DOHH2 (cell line): ENCODE data around the gene SDHAF4.
"Not testable (repeated sequence)": the region's sequence is repeated elsewhere in the genome, so short reads cannot be mapped to it uniquely, and the experiment has no call there.

Source experiments
- H3F3A ChIP-seq: fragments of 200-600 bp; sonication (generic), shearing (Covaris generic); 2 replicates; pipeline ENCODE4 v1.6.0; 2016; ENCODE audit warnings: antibody characterized with exemption, mild to moderate bottlenecking; ENCODE audit not compliant: control insufficient read depth, insufficient read depth
- H3K27ac ChIP-seq: fragments of 200-600 bp; sonication (generic); 2 replicates; pipeline ENCODE4 v1.5.1; 2014; ENCODE audit warnings: low read depth, mild to moderate bottlenecking, low read length, moderate library complexity
- H3K27me3 ChIP-seq: fragments of 200-600 bp; sonication (generic); 2 replicates; pipeline ENCODE4 v1.6.1; 2014; ENCODE audit warnings: mild to moderate bottlenecking, low read length, mixed read lengths; ENCODE audit not compliant: control insufficient read depth
- H3K36me3 ChIP-seq: fragments of 200-600 bp; sonication (generic); 2 replicates; pipeline ENCODE4 v1.6.1; 2014; ENCODE audit warnings: mild to moderate bottlenecking, low read length, moderate library complexity, mixed read lengths; ENCODE audit not compliant: control insufficient read depth
- H3K4me1 ChIP-seq: fragments of 200-600 bp; sonication (generic); 2 replicates; pipeline ENCODE4 v1.6.1; 2014; ENCODE audit warnings: mild to moderate bottlenecking, low read length, mixed read lengths; ENCODE audit not compliant: control insufficient read depth
- H3K4me2 ChIP-seq: fragments of 200-600 bp; sonication (generic); 2 replicates; pipeline ENCODE4 v1.6.0; 2014; ENCODE audit warnings: mild to moderate bottlenecking, low read length, moderate library complexity
- H3K4me3 ChIP-seq: fragments of 200-600 bp; sonication (generic); 2 replicates; pipeline ENCODE4 v1.5.1; 2014; ENCODE audit warnings: mild to moderate bottlenecking, low read length, mixed read lengths
- H3K79me2 ChIP-seq: fragments of 200-600 bp; sonication (generic); 2 replicates; pipeline ENCODE4 v1.6.1; 2014; ENCODE audit warnings: mild to moderate bottlenecking, low read length, mixed read lengths; ENCODE audit not compliant: control insufficient read depth
- H3K9me2 ChIP-seq: fragments of 200-600 bp; sonication (generic); replicated peaks from 2 replicates; pipeline ENCODE4 v1.6.1; 2014; ENCODE audit warnings: mild to moderate bottlenecking, low read length, mixed read lengths; ENCODE audit not compliant: control insufficient read depth
- H3K9me3 ChIP-seq: fragments of 200-600 bp; sonication (generic); 2 replicates; pipeline ENCODE4 v1.6.1; 2014; ENCODE audit warnings: antibody characterized with exemption, low read length, mixed read lengths; ENCODE audit not compliant: control insufficient read depth, insufficient read depth
- H4K20me1 ChIP-seq: fragments of 200-600 bp; sonication (generic); 2 replicates; pipeline ENCODE4 v1.6.0; 2014; ENCODE audit warnings: low read depth, mild to moderate bottlenecking, antibody characterized with exemption, low read length, moderate library complexity; ENCODE audit not compliant: control insufficient read depth, insufficient read depth
- CTCF ChIP-seq: fragments of 200-600 bp; sonication (generic); IDR thresholded peaks from one replicate; pipeline ENCODE4 v1.5.1; 2014; ENCODE audit warnings: antibody characterized with exemption, mild to moderate bottlenecking, low read depth, low read length; ENCODE audit not compliant: poor library complexity, severe bottlenecking
- EZH2phosphoT487 ChIP-seq: fragments of 200-600 bp; sonication (generic); IDR thresholded peaks from 2 replicates; pipeline ENCODE4 v1.6.1; 2017; ENCODE audit warnings: borderline replicate concordance, mild to moderate bottlenecking, antibody characterized with exemption, low read length, moderate library complexity, mixed read lengths

The SDHAF4 gene

GRCh38 chr6:70609181-70609580 is 42.5 kb downstream of the SDHAF4 start:
- not testable (repeated sequence) for H3K9me3 ChIP-seq, H3K4me2 ChIP-seq, H3K27ac ChIP-seq, H3F3A ChIP-seq, H3K36me3 ChIP-seq, H3K27me3 ChIP-seq, H3K9me2 ChIP-seq, H3K4me3 ChIP-seq, H3K4me1 ChIP-seq, H4K20me1 ChIP-seq, H3K79me2 ChIP-seq

GRCh38 chr6:70616728-70617260 is 50.1 kb downstream of the SDHAF4 start:
- H3K4me3 ChIP-seq = no peak overlapping the region
- H3K36me3 ChIP-seq = no peaks in the 10 kb centered on the region
- no peaks in the 10 kb centered on the region for H3K9me3 ChIP-seq
- no peak overlapping the region for H3K27ac ChIP-seq
- H3K9me2 ChIP-seq = no peaks in the 10 kb centered on the region
- no peaks in the 10 kb centered on the region for H3K27me3 ChIP-seq
- H4K20me1 ChIP-seq = no peaks in the 10 kb centered on the region
- no peak for TF ChIP-seq CTCF
- no peak for TF ChIP-seq EZH2phosphoT487
- H3F3A ChIP-seq = no peaks in the 10 kb centered on the region
- H3K4me2 ChIP-seq = no peak overlapping the region
- H3K4me1 ChIP-seq = no peaks in the 10 kb centered on the region
- H3K79me2 ChIP-seq = no peaks in the 10 kb centered on the region

- Histone ChIP-seq H4K20me1 (no peaks in the 10 kb centered on the region), H3F3A (no peaks in the 10 kb centered on the region), H3K79me2 (no peaks in the 10 kb centered on the region), H3K4me2 (no peak overlapping the region), H3K9me2 (no peaks in the 10 kb centered on the region), H3K4me3 (no peak overlapping the region), H3K27ac (no peak overlapping the region), H3K9me3 (no peaks in the 10 kb centered on the region), H3K27me3 (no peaks in the 10 kb centered on the region), H3K36me3 (no peaks in the 10 kb centered on the region), H3K4me1 (no peaks in the 10 kb centered on the region)
- TF ChIP-seq EZH2phosphoT487 = no peak
- TF ChIP-seq CTCF = no peak
These were observed 54.0 kb downstream of the SDHAF4 start for GRCh38 chr6:70620746-70621145.

GRCh38 chr6:70622461-70622860 is 55.7 kb downstream of the SDHAF4 start:
- TF ChIP-seq EZH2phosphoT487 (no peak), CTCF (no peak)
- H3F3A ChIP-seq = no peaks in the 10 kb centered on the region
- H3K9me3 ChIP-seq = no peaks in the 10 kb centered on the region
- H3K79me2 ChIP-seq = no peaks in the 10 kb centered on the region
- H3K4me1 ChIP-seq = no peaks in the 10 kb centered on the region
- no peaks in the 10 kb centered on the region for H4K20me1 ChIP-seq
- no peak overlapping the region for H3K27ac ChIP-seq
- no peak overlapping the region for H3K4me2 ChIP-seq
- H3K4me3 ChIP-seq = no peak overlapping the region
- H3K9me2 ChIP-seq = no peaks in the 10 kb centered on the region
- H3K36me3 ChIP-seq = no peaks in the 10 kb centered on the region
- no peaks in the 10 kb centered on the region for H3K27me3 ChIP-seq
